MCF 10A (cell line): Measurements from ENCODE around the gene OPRL1. TPM values are rescaled to one million over a fixed set of nuclear protein-coding genes. Genes with fewer than 3 reads are reported as not detected.

ENCODE experiments used
- BruUV-seq: library from RNA; stranded (reverse); fragments of 400-500 nt; replicated peaks from 2 replicates; lab custom pipeline; 2021; lab: Mats Ljungman, UMichigan
- CTCF ChIA-PET: fragments of 300-600 bp; sonication (Branson Sonifier 250); formaldehyde crosslinking; extraction: SDS; loops from one replicate; lab custom pipeline; 2021; ENCODE audit warnings: antibody characterized with exemption, inconsistent platforms; lab: Yijun Ruan, JAX
- POLR2A ChIA-PET: fragments of 300-600, 350-650 bp; sonication (Branson Sonifier 250); formaldehyde crosslinking; extraction: SDS; loops from one replicate; lab custom pipeline; 2020; ENCODE audit warnings: antibody characterized with exemption, inconsistent platforms; lab: Yijun Ruan, JAX
- DNase-seq: peaks from one replicate; pipeline ENCODE4 v3.0.0-alpha.2; 2018; ENCODE audit not compliant: unreplicated experiment
- H3K27ac Mint-ChIP-seq: one replicate; pipeline ENCODE4 v1.8.0; 2022; ENCODE audit warnings: mild to moderate bottlenecking, low read depth, mixed read lengths; ENCODE audit not compliant: unreplicated experiment
- H3K27me3 Mint-ChIP-seq: one replicate; pipeline ENCODE4 v1.8.0; 2022; ENCODE audit warnings: mixed read lengths; ENCODE audit not compliant: insufficient read depth, unreplicated experiment
- H3K36me3 Mint-ChIP-seq: one replicate; pipeline ENCODE4 v1.8.0; 2022; ENCODE audit warnings: mild to moderate bottlenecking, moderate library complexity, mixed read lengths; ENCODE audit not compliant: insufficient read depth, unreplicated experiment
- H3K4me1 Mint-ChIP-seq: one replicate; pipeline ENCODE4 v1.8.0; 2022; ENCODE audit warnings: mixed read lengths; ENCODE audit not compliant: insufficient read depth, unreplicated experiment
- H3K4me3 Mint-ChIP-seq: one replicate; pipeline ENCODE4 v1.8.0; 2022; ENCODE audit warnings: mild to moderate bottlenecking, moderate library complexity, mixed read lengths; ENCODE audit not compliant: unreplicated experiment
- H3K9me3 Mint-ChIP-seq: one replicate; pipeline ENCODE4 v1.8.0; 2022; ENCODE audit warnings: mixed read lengths; ENCODE audit not compliant: unreplicated experiment
- intact Hi-C: fragments of 100-400 bp; cut with micrococcal nuclease; formaldehyde crosslinking; loops from 2 replicates; pipeline ENCODE4 v1.14.1; 2022
- total RNA-seq: library from RNA; stranded (reverse); gene quantifications from 2 replicates; pipeline ENCODE4 v1.2.3, GENCODE V29; 2022
- TF ChIP-seq, protein P1 (sequence below): fragments of 200-600 bp; IDR thresholded peaks from one replicate; pipeline ENCODE4 v1.8.0; 2022; ENCODE audit warnings: antibody characterized with exemption, mild to moderate bottlenecking; ENCODE audit not compliant: unreplicated experiment

The OPRL1 gene
- total RNA-seq, 1 experiment from 2014 or later = 0.12 TPM

DNA sequence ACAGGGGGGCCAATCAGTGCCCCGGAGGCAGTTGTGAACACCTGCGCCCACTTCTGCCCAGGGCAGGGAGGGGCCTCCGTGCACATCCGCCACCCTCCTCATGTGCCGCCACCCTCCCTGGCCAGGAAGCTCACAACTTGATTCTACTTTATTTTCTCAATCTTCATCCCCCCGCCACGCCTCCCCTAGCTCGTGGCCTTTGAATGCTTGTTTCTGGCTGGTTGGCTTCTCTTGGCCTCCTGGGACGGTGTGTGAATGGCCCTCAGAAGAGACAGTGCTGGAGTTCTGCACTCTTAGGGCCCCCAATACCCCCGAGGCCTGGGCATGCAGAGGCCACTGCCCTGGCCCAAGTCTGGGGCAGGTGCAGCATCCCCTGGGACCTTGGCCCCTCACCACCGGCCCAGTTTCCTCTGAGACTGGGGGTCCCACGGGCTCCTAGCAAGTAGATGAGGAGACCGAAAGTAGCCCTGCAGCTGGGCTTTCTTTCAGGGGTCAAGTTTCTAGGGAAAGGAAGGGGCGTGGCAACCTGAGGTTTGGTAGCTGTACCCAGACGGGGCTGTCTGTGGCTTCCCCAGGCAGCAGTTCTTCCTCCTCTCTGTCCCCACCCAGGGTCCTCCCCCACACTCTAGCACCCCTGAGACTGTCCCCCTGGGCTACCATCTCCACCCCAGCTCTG is 1.9 kb upstream of the OPRL1 start:
- no peak overlapping the region for H3K4me3 Mint-ChIP-seq
- H3K27ac Mint-ChIP-seq = no peak overlapping the region
- ChIA-PET CTCF (interaction anchor here (4.5 kb wide), 1 partner anchor 8 kb away, joined by 25 read pairs; no protein-coding TSS in a partner anchor), POLR2A (interaction anchor here (0.5 to 2.0 kb wide), 3 partner anchors 13 to 214 kb away, joined by 3 to 10 read pairs (median 8); partner anchors contain the start of gene TCEA2)
- TF ChIP-seq, protein P1, sequence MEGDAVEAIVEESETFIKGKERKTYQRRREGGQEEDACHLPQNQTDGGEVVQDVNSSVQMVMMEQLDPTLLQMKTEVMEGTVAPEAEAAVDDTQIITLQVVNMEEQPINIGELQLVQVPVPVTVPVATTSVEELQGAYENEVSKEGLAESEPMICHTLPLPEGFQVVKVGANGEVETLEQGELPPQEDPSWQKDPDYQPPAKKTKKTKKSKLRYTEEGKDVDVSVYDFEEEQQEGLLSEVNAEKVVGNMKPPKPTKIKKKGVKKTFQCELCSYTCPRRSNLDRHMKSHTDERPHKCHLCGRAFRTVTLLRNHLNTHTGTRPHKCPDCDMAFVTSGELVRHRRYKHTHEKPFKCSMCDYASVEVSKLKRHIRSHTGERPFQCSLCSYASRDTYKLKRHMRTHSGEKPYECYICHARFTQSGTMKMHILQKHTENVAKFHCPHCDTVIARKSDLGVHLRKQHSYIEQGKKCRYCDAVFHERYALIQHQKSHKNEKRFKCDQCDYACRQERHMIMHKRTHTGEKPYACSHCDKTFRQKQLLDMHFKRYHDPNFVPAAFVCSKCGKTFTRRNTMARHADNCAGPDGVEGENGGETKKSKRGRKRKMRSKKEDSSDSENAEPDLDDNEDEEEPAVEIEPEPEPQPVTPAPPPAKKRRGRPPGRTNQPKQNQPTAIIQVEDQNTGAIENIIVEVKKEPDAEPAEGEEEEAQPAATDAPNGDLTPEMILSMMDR = no peak
- BruUV-seq = no TSS peak
- no peaks in the 10 kb centered on the region for H3K9me3 Mint-ChIP-seq
- intact Hi-C loops = no loop called here
- no peaks in the 10 kb centered on the region for H3K27me3 Mint-ChIP-seq
- H3K36me3 Mint-ChIP-seq = peaks cover under 1% of the 10 kb centered on the region
- no peak for DNase-seq
- peaks cover 8% of the 10 kb centered on the region for H3K4me1 Mint-ChIP-seq

DNA sequence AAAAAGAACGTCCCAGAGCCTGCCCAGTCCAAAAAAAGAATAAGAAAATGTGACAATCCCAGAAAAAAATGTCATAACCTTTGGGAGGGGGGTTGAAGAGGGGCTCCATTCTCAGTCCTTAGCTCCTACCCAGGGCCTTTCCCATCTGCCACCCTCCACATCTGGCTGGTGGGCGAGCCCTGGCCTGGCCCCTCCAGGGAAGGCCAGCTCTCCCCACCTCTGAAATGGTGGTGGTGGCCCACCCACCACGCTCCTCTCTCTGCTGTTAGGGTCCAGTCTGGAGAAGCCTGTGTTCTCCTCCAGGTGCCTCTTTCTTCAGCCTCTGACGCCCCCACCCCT is 979 bp upstream of the OPRL1 start:
- Mint-ChIP-seq H3K4me1 (peaks cover 8% of the 10 kb centered on the region), H3K27me3 (no peaks in the 10 kb centered on the region), H3K4me3 (peak overlapping the region; percentile 73), H3K27ac (peak overlapping the region; percentile 83), H3K36me3 (peaks cover 6% of the 10 kb centered on the region), H3K9me3 (no peaks in the 10 kb centered on the region)
- CTCF ChIA-PET = interaction anchor here (0.6 to 8.9 kb wide), 4 partner anchors 9 to 207 kb away, joined by 5 to 93 read pairs (median 16); no protein-coding TSS in a partner anchor
- TF ChIP-seq, protein P1 = no peak
- BruUV-seq = no TSS peak
- intact Hi-C loops = no loop called here
- DNase-seq = no peak
- POLR2A ChIA-PET = interaction anchor here (0.6 to 2.0 kb wide), 6 partner anchors 13 to 54 kb away, joined by 3 to 10 read pairs (median 4); partner anchors contain the start of gene TCEA2

DNA sequence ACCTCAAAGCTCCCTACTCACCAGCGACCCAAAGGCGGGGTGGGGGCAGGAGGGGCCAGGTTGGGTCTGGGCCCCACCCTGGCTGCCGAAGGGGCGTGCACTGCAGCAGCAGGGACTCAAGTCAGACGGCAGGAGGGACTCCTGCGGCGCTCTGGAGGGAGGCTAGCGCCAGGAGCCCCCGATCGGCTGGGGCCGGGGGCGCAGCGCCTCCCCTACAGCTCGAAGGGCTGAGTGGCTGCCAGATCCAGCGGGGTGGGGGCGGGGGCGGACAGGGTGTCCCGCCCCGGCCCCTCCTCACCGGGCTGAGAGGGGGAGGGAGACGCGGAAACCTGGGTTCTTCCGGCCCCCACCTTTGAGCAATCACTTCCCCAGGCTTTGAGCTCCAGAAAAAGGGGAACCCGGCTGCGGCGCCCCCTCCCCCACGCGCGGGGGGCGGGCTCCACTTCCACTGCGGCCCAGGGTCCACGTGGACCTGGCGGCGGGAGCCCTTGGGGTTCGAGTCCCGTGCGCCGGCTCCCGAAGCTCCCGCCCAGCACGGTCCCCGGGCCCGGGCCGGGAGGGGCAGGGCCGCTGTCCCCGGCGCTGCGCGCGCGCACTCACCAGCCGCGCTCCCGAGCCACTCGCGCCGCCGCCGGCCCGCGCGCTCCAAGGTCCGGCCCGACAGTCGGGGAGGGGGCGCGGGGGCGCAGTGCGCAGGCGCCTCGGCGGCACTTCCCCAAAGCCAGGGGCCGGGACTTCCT is 439 bp upstream of the OPRL1 start, which contains the start of gene RGS19:
Gene RGS19, minus strand, starts transcription at position 246 of the 740 bp plus-strand sequence. CDS start 2,632 bp downstream, outside the sequence.
- H3K36me3 Mint-ChIP-seq = peaks cover 6% of the 10 kb centered on the region
- intact Hi-C loops = no loop called here
- CTCF ChIA-PET = interaction anchor here (0.5 to 8.9 kb wide), 5 partner anchors 10 to 1574 kb away, joined by 3 to 93 read pairs (median 6); no protein-coding TSS in a partner anchor
- no TSS peak for BruUV-seq
- peak; percentile 47 for DNase-seq
- H3K27ac Mint-ChIP-seq = peak within 1 kb of the TSS; percentile 83
- no peaks in the 10 kb centered on the region for H3K9me3 Mint-ChIP-seq
- POLR2A ChIA-PET = interaction anchor here (0.6 to 2.0 kb wide), 10 partner anchors 14 to 806 kb away, joined by 3 to 10 read pairs (median 4); partner anchors contain the start of genes ARFGAP1, SAMD10 and TCEA2
- peaks cover 8% of the 10 kb centered on the region for H3K4me1 Mint-ChIP-seq
- TF ChIP-seq, protein P1 = no peak
- no peaks in the 10 kb centered on the region for H3K27me3 Mint-ChIP-seq
- peak within 1 kb of the TSS; percentile 73 for H3K4me3 Mint-ChIP-seq
